ENCODE data around the gene ASB18.

The ASB18 gene

DNA sequence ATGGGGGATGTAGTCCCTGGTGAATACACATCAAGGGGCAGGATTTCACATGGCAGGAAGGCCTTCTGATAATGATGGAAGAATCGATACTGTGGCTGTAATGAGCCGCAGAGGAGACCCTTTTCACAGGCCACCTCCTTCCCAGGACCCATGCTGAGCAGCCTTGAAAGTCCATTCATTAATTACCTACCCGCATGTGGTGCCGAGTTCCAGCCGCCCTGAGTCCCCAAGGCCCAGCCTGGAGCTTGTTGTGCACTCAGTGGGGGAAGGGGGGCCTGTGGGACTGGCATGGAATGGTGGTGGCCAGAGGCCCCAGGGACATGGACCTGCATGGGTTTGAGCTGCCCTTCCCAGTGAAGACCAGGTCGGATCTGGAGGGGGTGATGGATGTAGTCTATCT, 25.5 kb downstream of the ASB18 start:
- TF ChIP-seq, protein P1, sequence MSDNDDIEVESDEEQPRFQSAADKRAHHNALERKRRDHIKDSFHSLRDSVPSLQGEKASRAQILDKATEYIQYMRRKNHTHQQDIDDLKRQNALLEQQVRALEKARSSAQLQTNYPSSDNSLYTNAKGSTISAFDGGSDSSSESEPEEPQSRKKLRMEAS (IDR thresholded peaks at IDR 0.05): no peak

- TF ChIP-seq CREB1 (IDR thresholded peaks at IDR 0.05; ENCODE audit: low read depth) (no peak), ZBTB7A (IDR thresholded peaks at IDR 0.05; ENCODE audit: low read depth) (no peak), YY1 (IDR thresholded peaks at IDR 0.05; ENCODE audit: low read depth) (no peak), CEBPB (IDR thresholded peaks at IDR 0.05) (no peak), TEAD4 (IDR thresholded peaks at IDR 0.05) (no peak), USF1 (IDR thresholded peaks at IDR 0.05) (no peak), EP300 (IDR thresholded peaks at IDR 0.05; ENCODE audit: borderline replicate concordance) (no peak), RAD21 (IDR thresholded peaks at IDR 0.05; ENCODE audit: low read depth) (no peak), TCF12 (IDR thresholded peaks at IDR 0.05; ENCODE audit: low read depth) (no peak), FOXM1 (IDR thresholded peaks at IDR 0.05; ENCODE audit: borderline replicate concordance, low read depth) (no peak), TAF1 (IDR thresholded peaks at IDR 0.05; ENCODE audit: low read depth) (no peak), EGR1 (IDR thresholded peaks at IDR 0.05) (no peak), NFIC (IDR thresholded peaks at IDR 0.05) (no peak)
- TF ChIP-seq, protein P1 (IDR thresholded peaks at IDR 0.05): no peak
- TF ChIP-seq, protein P2, sequence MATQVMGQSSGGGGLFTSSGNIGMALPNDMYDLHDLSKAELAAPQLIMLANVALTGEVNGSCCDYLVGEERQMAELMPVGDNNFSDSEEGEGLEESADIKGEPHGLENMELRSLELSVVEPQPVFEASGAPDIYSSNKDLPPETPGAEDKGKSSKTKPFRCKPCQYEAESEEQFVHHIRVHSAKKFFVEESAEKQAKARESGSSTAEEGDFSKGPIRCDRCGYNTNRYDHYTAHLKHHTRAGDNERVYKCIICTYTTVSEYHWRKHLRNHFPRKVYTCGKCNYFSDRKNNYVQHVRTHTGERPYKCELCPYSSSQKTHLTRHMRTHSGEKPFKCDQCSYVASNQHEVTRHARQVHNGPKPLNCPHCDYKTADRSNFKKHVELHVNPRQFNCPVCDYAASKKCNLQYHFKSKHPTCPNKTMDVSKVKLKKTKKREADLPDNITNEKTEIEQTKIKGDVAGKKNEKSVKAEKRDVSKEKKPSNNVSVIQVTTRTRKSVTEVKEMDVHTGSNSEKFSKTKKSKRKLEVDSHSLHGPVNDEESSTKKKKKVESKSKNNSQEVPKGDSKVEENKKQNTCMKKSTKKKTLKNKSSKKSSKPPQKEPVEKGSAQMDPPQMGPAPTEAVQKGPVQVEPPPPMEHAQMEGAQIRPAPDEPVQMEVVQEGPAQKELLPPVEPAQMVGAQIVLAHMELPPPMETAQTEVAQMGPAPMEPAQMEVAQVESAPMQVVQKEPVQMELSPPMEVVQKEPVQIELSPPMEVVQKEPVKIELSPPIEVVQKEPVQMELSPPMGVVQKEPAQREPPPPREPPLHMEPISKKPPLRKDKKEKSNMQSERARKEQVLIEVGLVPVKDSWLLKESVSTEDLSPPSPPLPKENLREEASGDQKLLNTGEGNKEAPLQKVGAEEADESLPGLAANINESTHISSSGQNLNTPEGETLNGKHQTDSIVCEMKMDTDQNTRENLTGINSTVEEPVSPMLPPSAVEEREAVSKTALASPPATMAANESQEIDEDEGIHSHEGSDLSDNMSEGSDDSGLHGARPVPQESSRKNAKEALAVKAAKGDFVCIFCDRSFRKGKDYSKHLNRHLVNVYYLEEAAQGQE (IDR thresholded peaks at IDR 0.05; ENCODE audit: low read depth): no peak
Measured at GRCh38 chr2:236237468-236238190, 26.6 kb downstream of the ASB18 start.

DNA sequence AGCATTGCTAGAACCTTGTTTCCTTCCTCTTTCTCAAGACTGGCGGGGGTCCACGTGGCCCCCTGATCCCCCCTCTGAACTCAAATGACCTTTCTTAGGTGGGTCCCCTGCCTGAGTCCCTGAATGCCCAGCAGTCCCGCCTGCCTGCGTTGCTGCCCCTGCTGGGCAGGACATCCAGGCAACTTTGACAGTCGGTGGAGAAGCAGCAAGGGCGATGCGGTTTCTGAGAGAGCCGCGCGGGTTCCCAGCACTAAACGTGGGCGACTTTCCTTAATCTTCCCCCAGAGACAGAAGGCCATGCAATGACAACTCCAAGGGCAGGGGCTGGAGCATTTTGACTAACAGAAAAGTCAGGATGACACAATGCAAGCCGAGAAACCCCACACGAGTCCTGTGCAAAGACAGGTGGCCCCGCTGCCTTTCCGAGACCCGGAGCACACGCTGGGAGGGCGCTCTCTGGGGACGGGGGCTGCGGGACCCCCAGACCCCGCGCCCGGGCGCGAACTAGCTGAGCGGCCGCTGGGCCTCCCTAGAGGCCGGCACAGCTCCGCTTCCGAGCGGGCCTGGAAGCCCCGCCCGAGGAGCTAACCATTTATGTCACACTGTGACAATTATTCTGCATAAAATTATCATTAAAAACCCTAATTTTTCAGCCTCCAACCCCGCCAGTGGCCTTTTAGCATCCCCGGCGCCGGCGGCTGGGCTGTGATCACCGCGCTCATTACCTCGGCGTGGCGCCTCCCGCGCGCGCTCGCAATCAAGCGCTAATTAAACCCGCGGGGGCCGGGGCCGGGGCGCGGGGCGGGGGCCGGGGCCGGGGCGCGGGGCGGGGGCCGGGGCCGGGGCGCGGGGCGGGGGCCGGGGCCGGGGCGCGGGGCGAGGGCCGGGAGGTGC, 27.4 kb downstream of the ASB18 start:
- TF ChIP-seq NFIC (IDR thresholded peaks at IDR 0.05): no peak
- TF ChIP-seq EGR1 (IDR thresholded peaks at IDR 0.05): no peak
- no peak for TF ChIP-seq TAF1 (IDR thresholded peaks at IDR 0.05; ENCODE audit: low read depth)
- TF ChIP-seq USF1 (IDR thresholded peaks at IDR 0.05): no peak
- no peak for TF ChIP-seq RAD21 (IDR thresholded peaks at IDR 0.05; ENCODE audit: low read depth)
- TF ChIP-seq FOXM1 (IDR thresholded peaks at IDR 0.05; ENCODE audit: borderline replicate concordance, low read depth): no peak
- TF ChIP-seq CEBPB (IDR thresholded peaks at IDR 0.05): no peak
- TF ChIP-seq TEAD4 (IDR thresholded peaks at IDR 0.05): no peak
- no peak for TF ChIP-seq EP300 (IDR thresholded peaks at IDR 0.05; ENCODE audit: borderline replicate concordance)
- no peak for TF ChIP-seq ZBTB7A (IDR thresholded peaks at IDR 0.05; ENCODE audit: low read depth)
- TF ChIP-seq TCF12 (IDR thresholded peaks at IDR 0.05; ENCODE audit: low read depth): no peak
- no peak for TF ChIP-seq CREB1 (IDR thresholded peaks at IDR 0.05; ENCODE audit: low read depth)
- TF ChIP-seq YY1 (IDR thresholded peaks at IDR 0.05; ENCODE audit: low read depth): no peak
- TF ChIP-seq, protein P1 (IDR thresholded peaks at IDR 0.05): no peak

DNA sequence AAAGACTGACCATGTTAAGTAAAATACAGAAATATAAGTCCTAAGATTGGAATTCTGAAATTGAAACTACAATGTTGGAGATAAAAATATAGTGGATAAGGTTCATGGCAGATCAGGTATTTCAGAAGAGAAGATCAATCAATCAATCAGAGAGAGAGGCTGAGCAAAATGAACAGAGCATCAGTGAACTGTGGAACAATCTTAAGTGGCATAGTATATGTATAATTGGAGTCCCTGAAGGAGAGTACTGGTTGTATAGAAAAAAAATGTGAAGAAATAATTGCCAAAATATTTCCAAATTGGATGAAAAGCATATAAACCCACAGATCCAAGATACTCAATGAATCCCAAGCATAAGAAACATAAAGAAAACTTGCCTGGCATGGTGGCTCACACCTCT, 35.0 kb downstream of the ASB18 start:
- no peak for TF ChIP-seq CREB1 (IDR thresholded peaks at IDR 0.05; ENCODE audit: low read depth)
- no peak for TF ChIP-seq TCF12 (IDR thresholded peaks at IDR 0.05; ENCODE audit: low read depth)
- no peak for TF ChIP-seq TAF1 (IDR thresholded peaks at IDR 0.05; ENCODE audit: low read depth)
- TF ChIP-seq, protein P2 (IDR thresholded peaks at IDR 0.05; ENCODE audit: low read depth): no peak

GRCh38 chr2:236223675-236224074, 40.5 kb downstream of the ASB18 start:
- no peak for TF ChIP-seq YY1 (IDR thresholded peaks at IDR 0.05; ENCODE audit: low read depth)
- no peak for TF ChIP-seq FOXM1 (IDR thresholded peaks at IDR 0.05; ENCODE audit: borderline replicate concordance, low read depth)
- TF ChIP-seq CREB1 (IDR thresholded peaks at IDR 0.05; ENCODE audit: low read depth): no peak
- TF ChIP-seq RAD21 (IDR thresholded peaks at IDR 0.05; ENCODE audit: low read depth): no peak
- no peak for TF ChIP-seq ZBTB7A (IDR thresholded peaks at IDR 0.05; ENCODE audit: low read depth)

All from Ishikawa (cell line).